ENCODE data around the gene GFRA1. TPM values are rescaled to one million over a fixed set of nuclear protein-coding genes. Genes with fewer than 3 reads are reported as not detected.
"Not testable (repeated sequence)": the region's sequence is repeated elsewhere in the genome, so short reads cannot be mapped to it uniquely, and the experiment has no call there.

Gene GFRA1
- total RNA-seq, 1 experiment from 2014 or later: not detected

DNA sequence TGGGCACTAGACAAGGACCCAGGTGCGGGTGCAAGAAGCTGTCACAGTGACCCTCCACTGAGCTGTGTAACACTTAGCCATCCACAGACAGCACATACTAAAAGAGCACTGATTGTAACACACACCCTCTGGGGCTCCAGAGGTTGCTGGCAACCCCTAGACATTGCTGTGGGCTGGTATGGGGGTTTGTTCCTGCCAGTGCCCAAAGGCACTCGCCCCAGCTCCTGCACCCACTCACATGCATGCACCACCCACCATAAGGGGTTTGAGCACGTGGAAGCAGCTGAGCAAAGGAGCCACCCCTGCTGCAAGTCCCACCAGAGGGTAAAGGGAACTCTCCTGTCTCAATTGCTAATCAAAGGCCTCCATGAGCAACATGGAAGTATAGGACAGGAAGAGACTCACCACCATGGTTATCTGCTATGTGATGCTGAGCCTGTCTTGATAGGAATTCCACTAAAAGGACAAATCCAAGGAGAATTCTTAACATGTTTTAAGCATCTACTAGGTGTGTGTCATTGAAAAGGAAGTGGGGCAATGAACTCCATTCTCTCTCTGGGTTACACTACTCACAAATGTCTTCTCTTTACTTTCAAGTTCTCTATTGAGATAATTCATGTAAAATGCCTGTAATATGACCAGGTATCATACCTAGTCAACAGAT, 103.1 kb downstream of the GFRA1 start:
- POLR2A ChIA-PET (ENCODE audit: low non-redundant PET): no interaction called here
- BruUV-seq (replicated peaks): no TSS peak
- Histone ChIP-seq H3K36me3 (ENCODE audit: insufficient read depth, low read length, poor library complexity, severe bottlenecking) (no peaks in the 10 kb centered on the region), H3K27me3 (replicated peaks; ENCODE audit: insufficient read depth, low read depth, low read length, poor library complexity) (peaks cover 65% of the 10 kb centered on the region), H3K4me1 (ENCODE audit: insufficient read depth, low read length, poor library complexity, severe bottlenecking) (peaks cover 23% of the 10 kb centered on the region), H3K9me3 (ENCODE audit: low read depth, low read length, poor library complexity, severe bottlenecking) (no peaks in the 10 kb centered on the region), H3K4me3 (ENCODE audit: low read depth, low read length, poor library complexity, severe bottlenecking) (no peak overlapping the region), H3K27ac (ENCODE audit: low read depth, low read length, poor library complexity, severe bottlenecking) (no peak overlapping the region)
- intact Hi-C loops (cut with micrococcal nuclease; ENCODE audit: unreplicated experiment): loop anchor here (2.0 to 5.0 kb wide), 2 partner anchors 91 to 233 kb away; no protein-coding TSS in a partner anchor
- TF ChIP-seq EZH2 (IDR thresholded peaks at IDR 0.05; ENCODE audit: borderline replicate concordance, low read depth, low read length, poor library complexity, severe bottlenecking): no peak
- TF ChIP-seq, protein P1, sequence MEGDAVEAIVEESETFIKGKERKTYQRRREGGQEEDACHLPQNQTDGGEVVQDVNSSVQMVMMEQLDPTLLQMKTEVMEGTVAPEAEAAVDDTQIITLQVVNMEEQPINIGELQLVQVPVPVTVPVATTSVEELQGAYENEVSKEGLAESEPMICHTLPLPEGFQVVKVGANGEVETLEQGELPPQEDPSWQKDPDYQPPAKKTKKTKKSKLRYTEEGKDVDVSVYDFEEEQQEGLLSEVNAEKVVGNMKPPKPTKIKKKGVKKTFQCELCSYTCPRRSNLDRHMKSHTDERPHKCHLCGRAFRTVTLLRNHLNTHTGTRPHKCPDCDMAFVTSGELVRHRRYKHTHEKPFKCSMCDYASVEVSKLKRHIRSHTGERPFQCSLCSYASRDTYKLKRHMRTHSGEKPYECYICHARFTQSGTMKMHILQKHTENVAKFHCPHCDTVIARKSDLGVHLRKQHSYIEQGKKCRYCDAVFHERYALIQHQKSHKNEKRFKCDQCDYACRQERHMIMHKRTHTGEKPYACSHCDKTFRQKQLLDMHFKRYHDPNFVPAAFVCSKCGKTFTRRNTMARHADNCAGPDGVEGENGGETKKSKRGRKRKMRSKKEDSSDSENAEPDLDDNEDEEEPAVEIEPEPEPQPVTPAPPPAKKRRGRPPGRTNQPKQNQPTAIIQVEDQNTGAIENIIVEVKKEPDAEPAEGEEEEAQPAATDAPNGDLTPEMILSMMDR (conservative IDR thresholded peaks at IDR 0.05; ENCODE audit: low read depth, low read length): no peak
- CTCF ChIA-PET: no interaction called here
- DNase-seq (ENCODE audit: low spot score): no peak

DNA sequence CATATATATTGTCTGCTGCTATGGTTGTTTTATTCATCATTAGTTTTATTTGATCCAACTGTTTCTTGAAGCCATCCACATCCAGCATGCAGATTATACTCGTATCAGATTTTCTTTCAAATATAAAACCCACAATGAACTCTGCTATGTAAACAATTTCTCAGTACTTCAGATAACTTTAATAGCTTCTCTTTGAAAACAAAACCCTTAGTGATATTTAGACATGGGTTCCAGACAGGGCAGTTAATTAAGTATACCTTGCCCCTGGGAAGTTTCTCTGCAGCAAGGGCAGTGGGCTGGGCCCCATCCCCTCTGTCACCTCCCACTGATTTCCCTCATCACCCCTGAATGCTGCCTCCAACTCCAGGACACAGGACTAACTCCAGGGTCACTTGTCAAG, 104.3 kb downstream of the GFRA1 start:
- DNase-seq (ENCODE audit: low spot score): no peak
- Histone ChIP-seq H3K27ac (ENCODE audit: low read depth, low read length, poor library complexity, severe bottlenecking) (no peak overlapping the region), H3K9me3 (ENCODE audit: low read depth, low read length, poor library complexity, severe bottlenecking) (no peaks in the 10 kb centered on the region), H3K4me3 (ENCODE audit: low read depth, low read length, poor library complexity, severe bottlenecking) (no peak overlapping the region), H3K36me3 (ENCODE audit: insufficient read depth, low read length, poor library complexity, severe bottlenecking) (no peaks in the 10 kb centered on the region), H3K27me3 (replicated peaks; ENCODE audit: insufficient read depth, low read depth, low read length, poor library complexity) (peaks cover 72% of the 10 kb centered on the region), H3K4me1 (ENCODE audit: insufficient read depth, low read length, poor library complexity, severe bottlenecking) (peaks cover 23% of the 10 kb centered on the region)
- intact Hi-C loops (cut with micrococcal nuclease; ENCODE audit: unreplicated experiment): no loop called here
- BruUV-seq (replicated peaks): no TSS peak
- CTCF ChIA-PET: no interaction called here
- POLR2A ChIA-PET (ENCODE audit: low non-redundant PET): no interaction called here
- TF ChIP-seq, protein P1 (conservative IDR thresholded peaks at IDR 0.05; ENCODE audit: low read depth, low read length): no peak
- TF ChIP-seq EZH2 (IDR thresholded peaks at IDR 0.05; ENCODE audit: borderline replicate concordance, low read depth, low read length, poor library complexity, severe bottlenecking): no peak

DNA sequence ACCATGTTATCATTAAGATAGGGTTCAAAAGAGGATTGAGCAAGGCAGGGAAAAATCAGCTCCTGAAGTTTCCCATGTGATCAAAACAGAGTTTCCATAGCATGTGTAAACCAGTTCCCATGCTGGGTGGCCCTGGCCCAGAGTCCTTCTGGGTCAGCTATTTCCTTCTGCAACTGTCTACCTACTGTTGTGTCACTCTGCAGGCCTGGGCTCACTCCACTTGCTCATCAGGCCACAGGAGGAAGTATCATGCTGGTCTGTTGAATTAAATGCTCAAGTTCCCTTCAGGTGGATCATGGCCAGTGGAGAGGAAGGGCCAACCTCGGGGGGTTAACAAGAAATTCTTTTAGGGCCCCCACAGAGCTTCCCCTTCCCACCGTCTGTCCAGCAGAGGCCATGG, 104.7 kb downstream of the GFRA1 start:
- CTCF ChIA-PET: no interaction called here
- TF ChIP-seq, protein P1 (conservative IDR thresholded peaks at IDR 0.05; ENCODE audit: low read depth, low read length): no peak
- TF ChIP-seq EZH2 (IDR thresholded peaks at IDR 0.05; ENCODE audit: borderline replicate concordance, low read depth, low read length, poor library complexity, severe bottlenecking): no peak
- no peak overlapping the region for H3K4me3 ChIP-seq (ENCODE audit: low read depth, low read length, poor library complexity, severe bottlenecking)

DNA sequence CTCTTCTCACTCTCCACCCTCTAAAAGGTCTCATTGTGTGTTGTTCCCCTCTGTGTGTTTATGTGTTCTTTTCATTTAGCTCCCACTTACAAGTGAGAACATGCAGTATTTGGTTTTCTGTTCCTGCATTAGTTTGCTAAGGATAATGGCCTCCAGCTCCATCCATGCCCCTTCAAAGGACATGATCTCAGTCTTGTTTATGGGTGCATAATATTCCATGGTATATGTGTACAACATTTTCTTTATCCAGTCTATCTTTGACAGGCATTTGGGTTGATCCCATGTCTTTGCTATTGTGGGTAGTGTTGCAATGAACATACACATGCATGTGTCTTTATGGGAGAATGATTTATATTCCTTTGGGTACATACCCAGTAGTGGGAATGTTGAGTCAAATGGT, 107.1 kb downstream of the GFRA1 start:
- CTCF ChIA-PET; POLR2A ChIA-PET (ENCODE audit: low non-redundant PET); intact Hi-C loops (cut with micrococcal nuclease; ENCODE audit: unreplicated experiment); H3K36me3 ChIP-seq (ENCODE audit: insufficient read depth, low read length, poor library complexity, severe bottlenecking); DNase-seq (ENCODE audit: low spot score); BruUV-seq (replicated peaks); H3K27ac ChIP-seq (ENCODE audit: low read depth, low read length, poor library complexity, severe bottlenecking); H3K9me3 ChIP-seq (ENCODE audit: low read depth, low read length, poor library complexity, severe bottlenecking); H3K4me3 ChIP-seq (ENCODE audit: low read depth, low read length, poor library complexity, severe bottlenecking): not testable (repeated sequence)
- Histone ChIP-seq H3K27me3 (replicated peaks; ENCODE audit: insufficient read depth, low read depth, low read length, poor library complexity) (peaks cover 63% of the 10 kb centered on the region), H3K4me1 (ENCODE audit: insufficient read depth, low read length, poor library complexity, severe bottlenecking) (peaks cover 10% of the 10 kb centered on the region)

More for the DNA sequence above, 104.7 kb downstream of the GFRA1 start:
- no peaks in the 10 kb centered on the region for H3K9me3 ChIP-seq (ENCODE audit: low read depth, low read length, poor library complexity, severe bottlenecking)
- intact Hi-C loops (cut with micrococcal nuclease; ENCODE audit: unreplicated experiment): no loop called here
- DNase-seq (ENCODE audit: low spot score): no peak
- POLR2A ChIA-PET (ENCODE audit: low non-redundant PET): no interaction called here
- H3K27ac ChIP-seq (ENCODE audit: low read depth, low read length, poor library complexity, severe bottlenecking): no peak overlapping the region
- H3K27me3 ChIP-seq (replicated peaks; ENCODE audit: insufficient read depth, low read depth, low read length, poor library complexity): peaks cover 76% of the 10 kb centered on the region
- no TSS peak for BruUV-seq (replicated peaks)
- H3K4me1 ChIP-seq (ENCODE audit: insufficient read depth, low read length, poor library complexity, severe bottlenecking): peaks cover 23% of the 10 kb centered on the region
- H3K36me3 ChIP-seq (ENCODE audit: insufficient read depth, low read length, poor library complexity, severe bottlenecking): no peaks in the 10 kb centered on the region

Data from A673 (cell line).